Right kidney (tissue), 1 donor: ENCODE measurements around the gene TTC31.
A peak's percentile ranks its signal among the peaks of the same experiment; 100 is the strongest.
"Not testable (repeated sequence)": the region's sequence is repeated elsewhere in the genome, so short reads cannot be mapped to it uniquely, and the experiment has no call there.

Experiments
- DNase-seq: peaks from one replicate; pipeline ENCODE4 v3.0.0-alpha.2; 2016

Gene TTC31

DNA sequence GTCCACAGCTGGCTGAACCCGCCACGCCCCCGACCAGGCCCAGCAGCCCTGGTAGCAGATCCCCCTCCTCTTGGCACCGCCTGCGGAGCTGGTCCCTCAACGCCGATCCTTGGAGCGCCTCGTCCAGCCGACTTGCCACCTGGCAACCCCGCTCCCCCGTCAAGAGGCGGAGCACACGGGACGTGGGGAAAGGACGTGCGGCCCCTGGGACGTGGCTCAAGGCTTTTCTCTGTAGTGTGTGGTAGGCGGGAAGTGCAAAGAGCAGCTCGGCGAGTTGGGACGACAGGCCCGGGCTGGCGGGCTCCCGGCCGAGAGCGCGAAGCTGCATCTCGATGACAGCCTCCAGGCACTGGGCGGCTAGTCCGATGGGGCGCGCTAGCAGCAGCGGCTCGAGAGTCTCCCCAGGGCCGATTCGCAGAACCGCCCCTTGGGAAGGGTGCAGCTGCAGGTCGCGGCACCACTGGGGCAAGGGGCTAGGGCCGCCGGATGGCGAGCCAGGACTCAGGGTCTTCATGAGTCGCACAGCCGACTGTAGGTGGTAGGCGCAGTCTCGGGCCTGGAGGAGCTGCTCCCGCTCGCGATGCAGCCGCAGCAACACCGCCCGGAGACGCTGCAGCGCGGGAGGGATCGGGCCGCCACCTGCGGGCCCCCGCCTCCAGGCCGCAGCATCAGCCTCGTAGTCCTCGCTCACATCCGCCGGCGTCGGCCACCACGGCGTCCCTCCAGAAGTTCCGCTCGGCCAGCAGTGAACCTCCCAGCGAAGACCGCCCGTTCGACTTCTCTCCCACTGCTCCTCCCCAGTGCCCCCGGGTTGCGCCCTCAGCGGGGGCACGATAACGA lies 700 bp upstream of the TTC31 start:
- peak; percentile 94 for DNase-seq

DNA sequence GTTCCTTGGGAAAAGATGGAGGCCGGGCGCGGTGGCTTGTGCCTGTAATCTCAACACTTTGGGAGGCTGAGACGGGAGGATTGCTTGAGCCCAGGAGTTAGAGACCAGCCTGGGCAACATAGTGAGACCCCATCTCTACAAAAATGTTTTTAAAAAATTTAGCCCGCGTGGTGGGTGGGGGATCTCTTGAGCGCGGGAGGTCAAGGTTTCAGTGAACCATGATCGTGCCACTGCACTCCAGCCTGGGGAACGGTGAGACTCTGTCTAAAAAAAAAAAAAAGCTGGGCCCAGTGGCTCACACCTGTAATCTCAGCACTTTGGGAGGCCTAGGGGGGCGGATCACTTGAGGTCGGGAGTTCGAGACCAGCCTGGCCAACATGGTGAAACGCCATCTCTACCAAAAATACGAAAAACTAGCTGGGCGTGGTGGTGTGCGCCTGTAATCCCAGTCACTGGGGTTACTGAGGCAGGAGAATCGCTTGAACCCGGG lies 839 bp downstream of the TTC31 start:
- not testable (repeated sequence) for DNase-seq

DNA sequence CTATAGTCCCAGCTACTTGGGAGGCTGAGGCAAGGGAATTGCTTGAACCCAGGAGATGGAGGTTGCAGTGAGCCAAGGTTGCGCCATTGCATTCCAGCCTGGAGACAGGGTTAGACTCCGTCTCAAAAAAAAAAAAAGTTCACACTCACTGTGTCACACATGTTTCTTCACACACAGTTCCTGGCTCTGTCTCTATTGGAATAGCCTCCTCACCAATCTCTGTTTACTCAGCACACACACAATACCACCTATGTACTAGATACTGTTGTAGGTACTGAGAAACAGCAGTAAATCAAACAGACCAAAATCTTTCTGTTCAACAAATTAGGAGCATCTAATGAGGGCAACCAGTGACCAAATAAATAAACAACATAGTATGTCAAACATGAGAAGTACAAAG lies 3.3 kb downstream of the TTC31 start:
- no peak for DNase-seq

DNA sequence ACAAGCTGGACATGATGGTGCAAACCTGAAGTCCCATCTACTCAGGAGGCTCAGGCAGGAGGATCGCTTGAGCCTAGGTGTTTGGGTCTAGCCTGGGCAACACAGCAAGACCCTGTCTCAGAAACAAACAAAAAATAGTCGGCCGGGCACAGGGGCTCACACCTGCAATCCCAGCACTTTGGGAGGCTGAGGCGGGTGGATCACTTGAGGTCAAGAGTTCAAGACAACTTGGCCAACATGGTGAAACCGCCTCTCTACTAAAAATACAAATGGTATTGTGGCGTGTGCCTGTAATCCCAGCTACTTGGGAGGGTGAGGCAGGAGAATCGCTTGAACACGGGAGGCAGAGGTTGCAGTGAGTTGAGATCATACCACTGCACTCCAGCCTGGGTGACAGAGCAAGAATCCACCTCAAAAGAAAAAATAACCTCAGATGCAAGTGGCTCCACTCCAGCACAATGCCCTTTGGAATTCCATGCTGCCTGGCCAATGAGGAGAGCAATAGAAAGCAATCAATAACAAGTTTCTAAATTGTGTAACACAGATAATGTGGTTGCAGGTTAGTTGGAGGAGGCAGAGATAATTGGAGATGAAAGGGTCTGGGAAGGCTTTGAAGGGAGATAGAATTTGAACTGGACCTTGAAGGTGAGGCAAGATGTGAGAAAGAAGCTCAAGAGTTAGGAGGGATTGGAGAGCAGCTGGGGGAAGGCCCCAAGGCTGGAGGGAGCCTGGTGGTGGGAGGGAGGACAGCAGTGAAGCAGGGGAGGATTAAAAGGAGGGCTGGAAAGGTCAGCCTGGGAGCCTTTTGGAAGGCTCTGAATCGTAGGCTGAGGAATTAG lies 6.0 kb downstream of the TTC31 start:
- DNase-seq: no peak

DNA sequence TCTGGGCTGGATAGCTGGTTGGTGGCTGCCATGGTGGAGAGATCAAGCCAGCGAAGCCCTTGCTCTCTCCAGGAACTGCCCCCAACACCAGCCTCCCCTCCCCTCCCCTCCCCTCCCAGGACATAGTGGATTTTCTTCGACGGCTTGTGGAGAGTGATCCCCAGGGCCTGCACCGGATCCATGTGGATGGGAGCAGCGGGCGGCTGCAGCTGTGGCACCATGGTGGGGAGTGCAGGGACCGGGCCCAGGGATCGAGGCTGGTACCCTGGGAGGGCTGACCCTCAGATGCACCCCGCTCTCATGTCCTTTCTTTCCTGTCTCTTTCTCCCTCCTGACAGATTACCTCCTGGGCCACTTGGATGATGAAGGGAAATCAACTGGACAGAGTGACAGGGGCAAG lies 7.0 kb downstream of the TTC31 start:
- DNase-seq: no peak

DNA sequence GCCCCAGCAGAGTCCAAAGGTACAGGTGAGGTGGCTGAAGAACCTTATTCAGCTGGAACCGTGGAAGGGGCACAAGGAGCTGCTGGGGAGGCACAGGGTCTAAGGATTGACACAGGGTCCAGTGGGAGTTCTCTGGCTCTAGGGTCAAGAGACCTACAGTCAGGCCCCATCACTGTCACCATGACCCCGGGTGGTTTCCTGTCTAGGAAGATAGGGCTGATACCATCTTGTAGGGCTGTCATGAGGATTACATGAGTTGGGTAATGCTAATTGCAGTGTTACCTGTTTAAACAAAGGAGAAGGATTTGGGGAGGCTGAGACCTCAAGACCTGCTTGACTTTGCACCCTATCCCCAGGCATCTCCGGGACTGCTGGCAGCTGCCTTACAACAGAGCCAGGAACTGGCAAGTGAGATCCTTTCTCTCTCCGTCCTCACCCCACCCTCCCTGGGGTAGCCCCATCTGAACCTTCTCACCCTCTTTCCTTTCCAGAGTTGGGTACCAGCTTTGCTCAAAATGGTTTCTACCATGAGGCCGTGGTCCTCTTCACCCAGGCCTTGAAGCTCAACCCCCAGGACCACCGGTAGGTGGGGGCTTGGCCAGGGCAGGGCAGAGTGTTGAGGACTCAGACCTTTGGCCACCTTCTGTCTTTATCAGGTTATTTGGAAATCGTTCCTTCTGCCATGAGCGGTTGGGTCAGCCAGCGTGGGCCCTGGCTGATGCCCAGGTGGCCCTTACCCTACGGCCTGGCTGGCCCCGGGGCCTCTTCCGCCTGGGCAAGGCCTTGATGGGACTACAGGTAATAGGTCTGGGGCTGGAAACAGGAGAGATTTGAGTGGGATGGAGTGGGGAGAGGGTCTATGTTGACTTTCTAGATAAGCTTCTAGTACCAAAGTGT lies 9.0 kb downstream of the TTC31 start:
- DNase-seq: no peak

DNA sequence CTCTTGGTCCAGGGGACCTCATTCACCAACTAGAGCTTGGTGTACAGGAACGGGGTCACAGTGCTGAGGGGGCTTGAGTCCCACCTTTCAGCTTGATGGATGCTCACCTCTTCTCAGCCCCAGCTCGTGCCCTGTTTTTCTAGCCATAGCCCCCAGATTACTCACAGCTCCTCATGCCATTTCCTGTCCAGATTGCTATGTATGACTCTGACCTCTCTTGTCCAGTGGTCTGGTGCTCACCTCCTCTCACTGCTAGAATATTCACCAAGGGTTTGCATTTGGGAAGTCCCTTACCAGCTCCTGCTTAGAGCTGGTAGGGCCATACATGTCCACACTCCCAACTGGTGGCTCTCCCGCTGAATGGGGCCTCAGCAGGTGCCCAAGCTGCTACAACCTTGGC lies 10.7 kb downstream of the TTC31 start:
- DNase-seq: no peak

DNA sequence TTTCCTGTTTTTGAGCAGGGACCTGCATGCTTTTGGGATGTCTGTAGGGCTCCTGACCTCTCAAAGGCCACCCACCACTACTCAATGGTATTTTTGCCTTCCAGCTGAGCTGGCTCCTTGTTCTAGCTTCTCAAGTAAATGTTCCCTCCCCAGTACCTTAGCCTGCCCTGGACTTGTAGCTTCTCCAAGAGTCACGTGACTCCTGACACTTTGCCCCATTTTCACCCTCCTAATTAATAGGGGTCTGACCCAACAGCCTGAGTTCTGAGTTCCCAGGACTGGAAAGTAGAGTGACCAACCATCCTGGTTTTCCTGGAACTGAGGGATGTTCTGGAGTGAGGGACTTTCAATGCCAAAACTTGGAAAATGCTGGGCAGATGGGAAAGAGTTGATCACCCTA lies 12.6 kb downstream of the TTC31 start:
- no peak for DNase-seq

DNA sequence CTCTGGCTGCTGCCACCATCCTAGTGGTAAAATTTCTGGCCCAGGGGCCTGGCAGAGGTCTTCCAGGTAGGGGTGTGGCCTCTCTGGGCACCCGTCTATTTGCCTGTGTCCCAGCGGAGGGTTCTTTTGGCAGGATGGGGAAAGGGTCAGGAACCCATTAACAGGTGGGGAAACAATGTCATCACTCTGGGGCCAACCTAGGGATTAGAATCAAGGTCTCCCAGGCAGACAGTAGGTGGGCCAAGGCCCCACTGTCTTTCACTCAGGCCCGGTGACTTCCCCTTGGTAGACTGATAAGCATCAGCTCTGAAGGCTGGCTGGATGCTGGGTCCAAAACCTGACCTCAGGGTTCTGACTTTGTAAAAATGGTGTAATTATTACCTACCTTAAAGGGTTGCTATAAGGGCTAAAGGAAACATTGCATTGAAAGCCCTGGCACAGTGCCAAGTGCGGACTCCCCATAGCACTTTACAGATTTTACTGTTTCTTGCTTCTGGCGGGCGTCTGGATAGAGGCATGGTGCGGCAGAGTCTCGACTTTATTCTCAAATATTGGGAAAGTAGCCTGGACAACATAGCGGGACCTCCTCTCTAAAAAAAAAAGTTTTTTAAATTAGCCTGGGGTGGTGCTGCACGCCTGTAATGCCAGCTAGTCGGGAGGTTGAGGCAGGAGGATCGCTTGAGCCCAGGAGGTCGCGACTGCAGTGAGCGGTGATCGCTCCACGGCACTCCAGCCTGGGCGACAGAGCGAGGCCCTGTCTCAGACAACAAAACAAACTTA lies 14.3 kb downstream of the TTC31 start:
- DNase-seq: no peak

DNA sequence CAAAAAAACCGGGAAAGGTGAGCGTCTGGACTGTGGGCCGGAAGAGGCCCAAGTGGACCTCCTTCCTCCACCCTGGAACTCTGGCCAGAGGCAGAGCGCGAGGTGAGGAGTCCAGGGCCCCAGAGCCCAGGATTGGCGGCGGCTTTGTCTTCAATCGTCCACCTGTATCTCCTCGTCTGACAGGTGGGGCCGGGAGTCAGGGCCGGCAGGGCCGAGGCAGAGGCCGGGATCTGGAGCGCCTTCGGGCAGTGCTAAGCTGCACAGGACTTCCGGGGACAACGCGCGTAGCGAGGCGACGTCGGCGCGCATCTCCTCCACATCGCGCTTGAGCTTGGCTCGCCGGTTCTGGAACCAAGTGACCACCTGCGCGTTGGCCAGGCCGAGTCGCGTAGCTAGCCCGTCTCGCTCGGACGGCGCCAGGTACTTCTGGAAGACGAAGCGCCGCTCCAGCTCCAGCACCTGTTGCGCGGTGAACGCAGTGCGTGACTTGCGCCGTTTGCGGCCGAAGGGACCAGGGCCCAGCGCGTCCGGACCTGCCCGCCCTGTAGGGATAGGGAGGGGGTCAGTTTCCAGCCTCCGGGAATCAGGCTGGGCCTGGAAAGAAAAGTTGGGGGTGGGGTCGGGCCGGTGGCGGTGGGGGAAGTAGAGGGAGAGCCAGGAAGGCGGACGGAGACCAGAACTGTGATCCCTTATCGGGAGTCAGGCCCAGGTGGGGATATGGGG lies 15.1 kb downstream of the TTC31 start:
- peak; percentile 71 for DNase-seq

DNA sequence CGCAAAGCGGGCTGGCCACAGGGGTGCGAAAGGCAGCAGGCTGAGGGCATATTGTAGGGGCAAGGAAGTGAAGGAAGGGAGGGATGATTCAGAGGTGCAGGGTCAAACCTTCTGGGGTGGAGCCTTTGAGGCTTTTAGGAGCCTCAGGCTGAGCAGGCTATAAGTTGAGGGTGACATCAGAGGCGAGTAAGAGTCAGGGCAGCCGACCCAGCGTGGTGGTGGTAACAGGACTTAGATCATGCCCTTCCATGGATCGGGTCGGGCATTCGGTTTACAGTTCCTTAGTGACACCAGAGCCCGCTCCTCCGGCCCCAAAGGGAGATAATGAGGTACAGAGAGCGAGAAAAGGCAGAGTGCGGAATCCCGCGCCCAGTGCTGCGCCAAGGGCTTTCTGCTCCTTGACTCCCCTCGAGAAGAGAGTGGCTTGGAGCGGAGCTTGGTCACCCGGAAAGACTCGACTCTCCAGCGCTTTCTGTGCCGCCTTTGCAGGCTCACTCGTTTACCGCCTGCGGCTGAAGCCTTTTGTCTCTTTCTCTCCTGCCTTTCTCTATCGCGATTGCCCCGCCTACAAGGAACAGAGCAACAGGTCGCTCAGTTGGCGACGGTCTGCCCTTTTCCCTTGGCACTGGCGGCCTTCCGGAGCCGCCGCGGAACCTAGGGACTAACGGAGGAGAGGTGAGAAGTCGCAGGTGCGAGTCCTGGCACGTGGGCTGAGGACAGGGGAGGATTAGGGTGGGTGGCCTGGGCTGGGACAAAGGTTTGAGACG lies 15.8 kb downstream of the TTC31 start:
- DNase-seq: peak; percentile 79

DNA sequence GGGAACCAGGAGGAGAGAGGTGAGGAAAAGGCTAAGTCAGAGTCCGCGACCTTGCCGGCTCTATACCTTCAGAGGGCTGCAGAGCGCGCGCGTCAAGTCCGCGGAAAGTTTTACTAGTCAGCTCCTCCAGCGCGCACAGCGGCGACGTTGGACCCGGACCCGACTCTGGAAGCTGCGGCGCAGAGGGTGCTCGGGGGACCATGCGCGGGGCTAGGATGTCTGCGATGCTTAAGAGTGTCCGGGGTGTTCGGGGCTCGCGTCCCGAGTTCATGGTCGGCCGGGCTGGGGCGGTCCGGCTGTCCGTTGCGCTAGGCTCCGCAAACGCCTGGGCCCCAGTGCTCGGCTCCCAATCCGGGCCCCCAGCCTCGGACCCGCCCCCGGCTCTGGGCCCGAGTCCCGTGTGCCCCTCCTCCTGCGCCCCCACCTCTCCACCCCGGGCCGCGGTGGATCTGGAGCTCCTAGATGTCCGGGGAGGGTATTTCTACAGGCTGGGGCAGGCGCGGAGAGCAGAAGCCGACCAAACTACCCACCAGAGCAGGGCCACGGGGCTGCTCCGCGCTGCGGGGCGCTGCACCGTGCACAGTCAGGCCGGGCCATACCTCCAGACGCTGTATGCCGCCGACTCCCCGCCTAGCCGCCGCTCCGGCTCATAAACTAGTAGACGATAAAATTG lies 16.5 kb downstream of the TTC31 start, which contains the start of gene LBX2:
LBX2 (minus strand) TSS at position 337 of the 673 bp plus-strand sequence; CDS start at position 271, 66 bp downstream.
- peak; percentile 80 for DNase-seq

DNA sequence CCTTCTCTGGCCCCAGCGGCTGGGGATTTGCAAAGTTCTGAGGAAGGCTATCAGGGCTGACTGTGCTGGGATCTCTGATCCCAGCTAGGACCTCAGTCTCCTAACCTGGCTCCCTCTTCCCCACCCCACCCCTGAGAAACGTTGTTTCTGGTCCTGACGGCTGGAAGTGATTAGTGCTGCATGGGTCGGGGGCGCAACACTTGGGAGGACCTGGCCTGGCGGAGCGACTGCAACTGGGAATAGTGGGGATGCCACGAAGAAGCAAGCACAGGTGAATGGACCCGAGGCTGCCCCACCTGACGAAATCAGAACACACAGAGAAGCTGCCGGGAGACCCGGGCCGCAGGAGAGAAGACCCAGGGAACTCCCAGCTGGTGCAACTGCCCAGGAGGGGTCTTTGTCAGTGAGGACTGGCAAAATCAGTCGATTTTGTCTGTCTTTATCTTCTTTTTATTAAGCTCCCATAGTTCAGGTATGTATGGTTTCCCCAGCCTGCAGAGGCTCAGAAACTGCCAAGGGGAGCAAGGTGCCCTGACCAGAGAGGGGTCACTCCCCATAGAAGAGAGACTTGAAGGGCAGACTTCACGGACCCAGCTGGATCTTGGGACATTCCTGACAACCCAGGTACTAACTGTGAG lies 17.2 kb downstream of the TTC31 start:
- DNase-seq: no peak

DNA sequence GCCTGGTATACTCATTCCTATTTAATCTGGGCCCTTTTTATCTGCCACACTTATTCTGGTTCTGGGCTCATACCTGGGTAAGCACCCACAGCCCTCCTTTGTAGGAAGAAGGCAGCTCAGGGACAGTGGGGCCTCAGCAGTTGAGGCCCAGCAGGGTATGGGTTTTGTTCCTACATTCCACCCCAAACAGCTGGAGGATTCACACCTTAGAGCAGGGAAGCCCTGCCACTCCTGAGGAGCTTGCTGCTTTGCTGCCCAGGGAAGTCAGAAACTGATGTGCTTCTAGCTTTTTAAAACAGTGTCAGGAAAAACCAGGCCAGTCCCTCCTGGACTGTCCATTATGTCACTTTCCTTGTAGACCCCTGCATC lies 17.7 kb downstream of the TTC31 start:
- no peak for DNase-seq

DNA sequence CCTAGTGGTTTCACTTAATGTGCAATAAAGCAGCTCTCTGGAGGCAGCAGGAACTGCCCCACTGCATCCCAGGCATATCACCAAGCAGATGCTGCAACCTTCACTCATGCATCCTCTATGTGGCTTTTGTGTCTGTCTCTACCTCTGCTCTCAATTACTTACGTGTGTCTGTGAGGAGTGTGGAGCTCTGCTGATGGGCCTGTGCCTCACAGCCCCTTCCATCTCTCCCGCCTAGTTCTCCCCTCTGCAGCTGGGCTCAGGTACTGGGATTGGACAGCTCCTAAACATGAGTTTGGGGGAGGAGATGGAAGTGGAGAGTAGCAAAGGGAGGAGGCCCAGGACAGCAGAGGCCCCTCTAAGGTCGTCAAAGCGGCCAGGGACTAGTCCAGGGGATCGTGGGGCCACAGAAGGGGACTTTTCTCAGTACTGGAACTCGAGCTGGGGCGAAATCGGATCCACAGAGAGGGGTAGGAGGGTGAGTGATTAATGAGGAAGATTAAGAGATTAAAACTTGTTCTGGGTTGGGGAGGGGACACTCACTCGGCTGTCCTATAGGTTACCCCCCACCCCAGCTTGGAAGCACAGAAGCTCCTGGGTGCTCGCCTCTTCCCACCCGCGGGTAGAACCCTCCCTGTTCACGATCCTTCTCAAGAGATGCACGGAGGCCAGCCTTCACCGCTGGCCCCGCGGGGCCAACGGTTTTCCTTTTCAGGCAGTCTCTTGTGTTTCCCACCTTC lies 18.6 kb downstream of the TTC31 start:
- peak; percentile 55 for DNase-seq

DNA sequence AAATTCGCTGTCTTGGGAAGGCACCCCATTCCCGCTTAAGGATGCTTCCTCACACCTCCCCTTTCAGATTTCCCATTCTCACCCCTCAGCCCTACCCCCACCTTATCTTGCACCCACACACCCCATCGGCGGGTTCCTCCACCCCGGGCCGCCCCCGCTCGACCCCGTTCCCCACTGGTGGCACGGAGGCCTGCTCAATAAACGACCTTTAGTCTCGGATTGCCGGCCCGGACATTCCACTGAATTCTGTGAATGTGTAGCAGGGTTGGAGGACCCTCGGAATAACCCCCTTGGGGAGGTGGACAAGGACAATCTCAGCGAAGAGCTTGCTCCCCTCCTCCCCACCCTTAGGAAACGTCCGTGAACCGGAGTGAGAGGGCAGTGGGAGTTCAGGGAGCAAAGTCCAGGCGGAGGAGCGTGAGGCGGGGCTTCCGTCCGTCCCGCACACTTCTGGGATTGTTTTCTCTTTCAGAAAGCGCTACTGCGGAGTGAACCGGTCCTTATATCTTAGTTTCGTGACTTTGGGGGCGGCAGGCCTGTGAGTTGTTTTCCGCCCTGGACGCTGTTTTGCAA lies 19.4 kb downstream of the TTC31 start:
- DNase-seq: peak; percentile 73

DNA sequence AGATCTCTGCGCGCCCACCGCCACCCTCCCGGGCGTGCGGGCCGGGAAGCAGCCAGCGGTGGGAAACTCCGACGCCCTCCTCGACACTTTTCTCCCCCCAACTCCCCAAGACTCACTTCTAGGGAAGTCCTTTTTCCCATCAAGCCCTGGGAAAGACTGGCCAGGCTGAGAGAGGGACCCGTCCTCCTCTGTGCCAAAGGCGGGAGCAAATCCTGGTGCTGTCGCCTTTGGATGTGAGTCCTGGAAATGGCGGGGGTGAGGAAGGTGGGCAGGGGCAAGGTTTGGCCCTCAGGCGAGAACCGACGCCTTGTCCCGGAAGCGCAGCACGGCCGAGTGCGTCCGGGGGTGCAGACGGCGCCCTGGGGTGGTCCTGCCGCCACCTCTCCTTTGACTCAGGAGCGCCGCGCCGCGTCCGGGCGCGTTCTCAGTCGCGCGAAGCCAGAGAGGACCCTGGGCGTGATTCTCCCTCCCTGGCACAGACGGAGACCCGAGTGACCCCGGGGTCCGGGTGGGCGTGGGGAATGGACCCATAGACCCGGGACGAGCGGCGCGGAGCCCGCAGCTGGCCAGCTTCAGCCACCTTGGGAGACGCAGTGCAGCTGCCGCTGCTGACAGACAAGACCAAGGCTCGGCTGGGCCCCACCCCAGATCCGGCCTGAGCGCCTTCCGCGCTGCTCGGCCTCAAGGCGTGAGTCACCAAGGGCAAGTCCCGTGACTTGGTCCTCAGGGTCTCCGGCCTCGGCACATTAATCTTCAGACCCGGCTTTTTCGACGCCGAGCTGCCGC lies 20.0 kb downstream of the TTC31 start:
- DNase-seq: peak; percentile 83
